HCT116 (cell line): ENCODE results near the gene PRKN.

Experiments
- ELF1 ChIP-seq: IDR thresholded peaks from 2 replicates; pipeline ENCODE4 v1.6.1; 2012; ENCODE audit warnings: low read depth, borderline replicate concordance
- EZH2 ChIP-seq: fragments of 200-600 bp; sonication (generic); IDR thresholded peaks from 2 replicates; pipeline ENCODE4 v1.6.1; 2017; ENCODE audit warnings: antibody characterized with exemption, mixed run types
- POLR2A ChIP-seq: IDR thresholded peaks from 2 replicates; pipeline ENCODE4 v1.7.0; 2011; ENCODE audit warnings: borderline replicate concordance; ENCODE audit not compliant: insufficient read depth, insufficient read length; ENCODE audit errors: extremely low read depth
- POLR2AphosphoS5 ChIP-seq: IDR thresholded peaks from 2 replicates; pipeline ENCODE4 v1.6.1; 2011; ENCODE audit warnings: mild to moderate bottlenecking, low read depth, low read length, moderate library complexity
- SIN3A ChIP-seq: IDR thresholded peaks from 2 replicates; pipeline ENCODE4 v1.6.1; 2012; ENCODE audit warnings: low read depth
- YY1 ChIP-seq: IDR thresholded peaks from 2 replicates; pipeline ENCODE4 v1.6.1; 2011; ENCODE audit warnings: low read length, low read depth, moderate library complexity, mild to moderate bottlenecking; ENCODE audit not compliant: insufficient replicate concordance; ENCODE audit errors: extremely low read depth
- ZNF274 ChIP-seq: fragments of 200-500 bp; sonication (Bioruptor generic); IDR thresholded peaks from 2 replicates; pipeline ENCODE4 v1.6.1; 2014; ENCODE audit warnings: mild to moderate bottlenecking, low read depth, low read length, inconsistent platforms
- TF ChIP-seq, protein P1 (sequence below), 3 experiments: fragments of 200-600 bp in 1 of 3; sonication (generic) in 1 of 3; IDR thresholded peaks in 2 of 3; conservative IDR thresholded peaks in 1 of 3; 2 replicates each; pipeline ENCODE4 v1.5.1; 2012 to 2017; ENCODE audit warnings: low read depth in 2 of 3, low read length in 2 of 3, antibody characterized with exemption in 1 of 3, borderline replicate concordance in 1 of 3, control low read depth in 1 of 3, mild to moderate bottlenecking in 1 of 3, mixed read lengths in 1 of 3, mixed run types in 1 of 3, moderate library complexity in 1 of 3; ENCODE audit not compliant: insufficient read depth in 1 of 3

- no peak for TF ChIP-seq SIN3A
- TF ChIP-seq, protein P1, sequence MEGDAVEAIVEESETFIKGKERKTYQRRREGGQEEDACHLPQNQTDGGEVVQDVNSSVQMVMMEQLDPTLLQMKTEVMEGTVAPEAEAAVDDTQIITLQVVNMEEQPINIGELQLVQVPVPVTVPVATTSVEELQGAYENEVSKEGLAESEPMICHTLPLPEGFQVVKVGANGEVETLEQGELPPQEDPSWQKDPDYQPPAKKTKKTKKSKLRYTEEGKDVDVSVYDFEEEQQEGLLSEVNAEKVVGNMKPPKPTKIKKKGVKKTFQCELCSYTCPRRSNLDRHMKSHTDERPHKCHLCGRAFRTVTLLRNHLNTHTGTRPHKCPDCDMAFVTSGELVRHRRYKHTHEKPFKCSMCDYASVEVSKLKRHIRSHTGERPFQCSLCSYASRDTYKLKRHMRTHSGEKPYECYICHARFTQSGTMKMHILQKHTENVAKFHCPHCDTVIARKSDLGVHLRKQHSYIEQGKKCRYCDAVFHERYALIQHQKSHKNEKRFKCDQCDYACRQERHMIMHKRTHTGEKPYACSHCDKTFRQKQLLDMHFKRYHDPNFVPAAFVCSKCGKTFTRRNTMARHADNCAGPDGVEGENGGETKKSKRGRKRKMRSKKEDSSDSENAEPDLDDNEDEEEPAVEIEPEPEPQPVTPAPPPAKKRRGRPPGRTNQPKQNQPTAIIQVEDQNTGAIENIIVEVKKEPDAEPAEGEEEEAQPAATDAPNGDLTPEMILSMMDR (IDR thresholded peaks at IDR 0.05 in 2 of 3, conservative IDR thresholded peaks at IDR 0.05 in 1 of 3; ENCODE audit: borderline replicate concordance in 1 of 3, insufficient read depth in 1 of 3, low read depth in 2 of 3, low read length in 2 of 3), result no peak
- TF ChIP-seq EZH2, result no peak
- no peak for TF ChIP-seq YY1
- TF ChIP-seq ZNF274, result no peak
- no peak for TF ChIP-seq POLR2AphosphoS5
- no peak for TF ChIP-seq POLR2A
- TF ChIP-seq ELF1, result no peak
These were observed 1424.6 kb downstream of the PRKN start for GRCh38 chr6:161302949-161303348.
